CD4-positive, alpha-beta T cell (primary cell): ENCODE data around the gene BEND6. TPM values are rescaled to one million over a fixed set of nuclear protein-coding genes. Genes with fewer than 3 reads are reported as not detected.

Source experiments
- ATAC-seq: fragments of 200-7000 bp; cut with Tn5 transposase; one replicate; pipeline ENCODE4 v1.10.0; 2022; ENCODE audit warnings: mild to moderate bottlenecking; ENCODE audit not compliant: poor library complexity
- CTCF ChIA-PET: fragments of 350-600 bp; sonication (Branson Sonifier 250); formaldehyde crosslinking; loops from one replicate; lab custom pipeline; 2021; ENCODE audit warnings: antibody characterized with exemption, inconsistent platforms; lab: Charles Lee
- POLR2A ChIA-PET: fragments of 350-600 bp; sonication (Branson Sonifier 250); formaldehyde crosslinking; loops from one replicate; lab custom pipeline; 2021; ENCODE audit warnings: antibody characterized with exemption, inconsistent platforms; lab: Charles Lee
- DNase-seq, 14 experiments: peaks; one replicate each; pipeline ENCODE4 v3.0.0-alpha.2; 2013 to 2020; ENCODE audit warnings: mixed read lengths in 2 of 14
- H3K27ac ChIP-seq, 2 donors: one replicate each; pipeline versions ENCODE4 v1.5.1 to v1.7.0; 2013; ENCODE audit warnings: low read length in 2 of 2, low read depth in 1 of 2, mild to moderate bottlenecking in 1 of 2
- H3K27me3 ChIP-seq, 2 experiments: 1 replicate in 1 of 2; 2 replicates in 1 of 2; pipeline versions ENCODE4 v1.6.1 to v1.7.0; 2013; ENCODE audit warnings: low read length in 2 of 2, control low read depth in 1 of 2, mild to moderate bottlenecking in 1 of 2, moderate library complexity in 1 of 2; ENCODE audit not compliant: insufficient read depth in 2 of 2, control insufficient read depth in 1 of 2
- H3K36me3 ChIP-seq: one replicate; pipeline ENCODE4 v1.6.1; 2013; ENCODE audit warnings: low read length, control low read depth; ENCODE audit not compliant: insufficient read depth
- H3K4me1 ChIP-seq: one replicate; pipeline ENCODE4 v1.6.1; 2013; ENCODE audit warnings: low read length, control low read depth; ENCODE audit not compliant: insufficient read depth
- H3K4me3 ChIP-seq: one replicate; pipeline ENCODE4 v1.5.1; 2013; ENCODE audit warnings: mild to moderate bottlenecking, low read length, moderate library complexity
- H3K9me3 ChIP-seq, 2 experiments: 1 replicate in 1 of 2; 2 replicates in 1 of 2; pipeline versions ENCODE4 v1.6.1 to v1.7.0; 2013; ENCODE audit warnings: low read length in 2 of 2, mild to moderate bottlenecking in 2 of 2, control low read depth in 1 of 2, moderate library complexity in 1 of 2; ENCODE audit not compliant: control insufficient read depth in 1 of 2, insufficient read depth in 1 of 2
- H3K27ac Mint-ChIP-seq: one replicate; pipeline ENCODE4 v1.8.0; 2020; ENCODE audit warnings: mixed read lengths
- H3K27me3 Mint-ChIP-seq: one replicate; pipeline ENCODE4 v1.8.0; 2021; ENCODE audit warnings: mixed read lengths
- H3K36me3 Mint-ChIP-seq: one replicate; pipeline ENCODE4 v1.8.0; 2021; ENCODE audit warnings: low read depth, mixed read lengths
- H3K4me1 Mint-ChIP-seq: one replicate; pipeline ENCODE4 v1.8.0; 2021; ENCODE audit warnings: low read depth, mixed read lengths
- H3K4me3 Mint-ChIP-seq: one replicate; pipeline ENCODE4 v1.8.0; 2020; ENCODE audit warnings: mild to moderate bottlenecking, mixed read lengths
- H3K9me3 Mint-ChIP-seq: one replicate; pipeline ENCODE4 v1.8.0; 2020; ENCODE audit warnings: mixed read lengths
- CTCF ChIP-seq: fragments of 200-600 bp; IDR thresholded peaks from one replicate; pipeline ENCODE4 v1.8.0; 2022; ENCODE audit warnings: antibody characterized with exemption, mild to moderate bottlenecking
- intact Hi-C, 2 experiments: fragments of 100-400 bp; cut with DNase I in 1 of 2; cut with micrococcal nuclease in 1 of 2; formaldehyde crosslinking; loops; one replicate each; pipeline versions ENCODE4 v1.15.1 to v1.9.0; 2023 to 2025; cut with DNase I, micrococcal nuclease
- total RNA-seq, 174 experiments: library from RNA in 2 of 174; stranded (reverse) in 2 of 174; gene quantifications; one replicate each; pipeline ENCODE4 v1.2.3 and lab custom pipeline; 2021 to 2026

The BEND6 gene
- total RNA-seq, 2 experiments from 2014 or later, result not detected

- no peak for TF ChIP-seq CTCF
- Mint-ChIP-seq H3K9me3 (no peaks in the 10 kb centered on the region), H3K36me3 (no peaks in the 10 kb centered on the region), H3K27ac (no peak overlapping the region), H3K4me3 (no peak overlapping the region), H3K27me3 (peaks cover 21% of the 10 kb centered on the region), H3K4me1 (no peaks in the 10 kb centered on the region)
- DNase-seq (no peak), ATAC-seq (no peak)
- CTCF ChIA-PET, result no interaction called here
- Histone ChIP-seq H3K36me3 (no peaks in the 10 kb centered on the region), H3K27me3 (peaks cover 0 to 2% of the 10 kb centered on the region in 2 experiments), H3K9me3 (no peaks in the 10 kb centered on the region), H3K27ac (no peak overlapping the region), H3K4me3 (no peak overlapping the region), H3K4me1 (peaks cover 4% of the 10 kb centered on the region)
- POLR2A ChIA-PET, result no interaction called here
- intact Hi-C loops, result no loop called here
Measured at GRCh38 chr6:56909115-56909907, 45.6 kb upstream of the BEND6 start.

GRCh38 chr6:56911847-56912246, 43.1 kb upstream of the BEND6 start:
- no peaks in the 10 kb centered on the region for H3K36me3 ChIP-seq
- no peak for ATAC-seq
- ChIA-PET POLR2A (no interaction called here), CTCF (no interaction called here)
- H3K27ac ChIP-seq, result no peak overlapping the region
- no peaks in the 10 kb centered on the region for H3K4me1 Mint-ChIP-seq
- DNase-seq, result no peak
- H3K4me1 ChIP-seq, result no peaks in the 10 kb centered on the region
- H3K4me3 Mint-ChIP-seq, result no peak overlapping the region
- no peaks in the 10 kb centered on the region for H3K36me3 Mint-ChIP-seq
- peaks cover 0 to 4% of the 10 kb centered on the region in 2 experiments for H3K27me3 ChIP-seq
- H3K9me3 ChIP-seq, result no peaks in the 10 kb centered on the region
- H3K27ac Mint-ChIP-seq, result no peak overlapping the region
- intact Hi-C loops, result no loop called here
- H3K9me3 Mint-ChIP-seq, result no peaks in the 10 kb centered on the region
- H3K27me3 Mint-ChIP-seq, result peaks cover 15% of the 10 kb centered on the region
- no peak overlapping the region for H3K4me3 ChIP-seq
- TF ChIP-seq CTCF, result no peak

GRCh38 chr6:56913285-56914074, 41.4 kb upstream of the BEND6 start:
- no peak overlapping the region for H3K4me3 Mint-ChIP-seq
- DNase-seq (no peak), ATAC-seq (no peak)
- Histone ChIP-seq H3K9me3 (no peaks in the 10 kb centered on the region), H3K36me3 (no peaks in the 10 kb centered on the region), H3K4me3 (no peak overlapping the region), H3K4me1 (no peaks in the 10 kb centered on the region), H3K27me3 (peaks cover 0 to 4% of the 10 kb centered on the region in 2 experiments), H3K27ac (no peak overlapping the region)
- intact Hi-C loops, result no loop called here
- no peaks in the 10 kb centered on the region for H3K9me3 Mint-ChIP-seq
- H3K4me1 Mint-ChIP-seq, result no peaks in the 10 kb centered on the region
- POLR2A ChIA-PET, result no interaction called here
- CTCF ChIA-PET, result no interaction called here
- no peaks in the 10 kb centered on the region for H3K36me3 Mint-ChIP-seq
- no peak overlapping the region for H3K27ac Mint-ChIP-seq
- H3K27me3 Mint-ChIP-seq, result peaks cover 15% of the 10 kb centered on the region
- no peak for TF ChIP-seq CTCF
